Mucosa of rectum (tissue), 2 donors: ENCODE data around the gene DOCK8.

Experiments used
- H3K27ac ChIP-seq, 2 donors: one replicate each; pipeline ENCODE4 v1.7.0; 2013; ENCODE audit warnings: inconsistent platforms in 2 of 2, low read depth in 2 of 2, low read length in 2 of 2
- H3K27me3 ChIP-seq, 2 donors: one replicate each; pipeline ENCODE4 v1.7.0; 2013; ENCODE audit warnings: low read length in 2 of 2; ENCODE audit not compliant: control insufficient read depth in 2 of 2, insufficient read depth in 2 of 2
- H3K36me3 ChIP-seq, 2 donors: one replicate each; pipeline ENCODE4 v1.7.0; 2013; ENCODE audit warnings: low read length in 2 of 2; ENCODE audit not compliant: control insufficient read depth in 2 of 2, insufficient read depth in 2 of 2
- H3K4me1 ChIP-seq, 2 donors: one replicate each; pipeline ENCODE4 v1.7.0; 2013; ENCODE audit warnings: low read length in 2 of 2, mild to moderate bottlenecking in 1 of 2; ENCODE audit not compliant: control insufficient read depth in 2 of 2, insufficient read depth in 2 of 2
- H3K4me3 ChIP-seq, 2 donors: one replicate each; pipeline ENCODE4 v1.7.0; 2013; ENCODE audit warnings: low read length in 2 of 2
- H3K9ac ChIP-seq, 2 donors: one replicate each; pipeline ENCODE4 v1.7.0; 2013; ENCODE audit warnings: low read length in 2 of 2, low read depth in 1 of 2, mild to moderate bottlenecking in 1 of 2
- H3K9me3 ChIP-seq, 2 donors: one replicate each; pipeline ENCODE4 v1.7.0; 2013; ENCODE audit warnings: low read length in 2 of 2; ENCODE audit not compliant: control insufficient read depth in 2 of 2
- donor health status: healthy.
- donor health status: Normal muscosa, but diverticular disease.

DOCK8 gene

DNA sequence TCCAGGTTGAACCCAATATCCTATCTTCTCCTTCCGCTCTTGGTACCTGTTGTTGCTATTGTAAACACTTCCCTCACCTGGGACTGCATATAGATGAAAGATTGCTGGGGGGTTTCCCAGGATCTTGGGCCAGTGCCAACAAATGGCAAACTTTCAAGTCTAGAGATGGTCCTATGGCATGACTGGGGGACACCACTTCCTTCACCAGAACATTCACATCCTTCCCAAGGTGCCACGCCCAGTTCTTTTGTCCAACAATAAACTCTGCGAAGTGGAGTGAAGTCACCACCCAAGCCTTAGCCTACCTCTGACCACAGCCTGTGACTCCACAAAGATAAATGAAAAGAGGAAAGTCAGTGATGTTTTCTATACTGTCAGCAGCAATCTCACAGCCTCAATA, 34.4 kb downstream of the DOCK8 start:
- H3K9me3 ChIP-seq, result no peaks in the 10 kb centered on the region
- no peaks in the 10 kb centered on the region for H3K27me3 ChIP-seq
- no peak overlapping the region for H3K4me3 ChIP-seq
- no peaks in the 10 kb centered on the region for H3K4me1 ChIP-seq
- no peak overlapping the region for H3K9ac ChIP-seq
- no peaks in the 10 kb centered on the region for H3K36me3 ChIP-seq
- no peak overlapping the region for H3K27ac ChIP-seq

DNA sequence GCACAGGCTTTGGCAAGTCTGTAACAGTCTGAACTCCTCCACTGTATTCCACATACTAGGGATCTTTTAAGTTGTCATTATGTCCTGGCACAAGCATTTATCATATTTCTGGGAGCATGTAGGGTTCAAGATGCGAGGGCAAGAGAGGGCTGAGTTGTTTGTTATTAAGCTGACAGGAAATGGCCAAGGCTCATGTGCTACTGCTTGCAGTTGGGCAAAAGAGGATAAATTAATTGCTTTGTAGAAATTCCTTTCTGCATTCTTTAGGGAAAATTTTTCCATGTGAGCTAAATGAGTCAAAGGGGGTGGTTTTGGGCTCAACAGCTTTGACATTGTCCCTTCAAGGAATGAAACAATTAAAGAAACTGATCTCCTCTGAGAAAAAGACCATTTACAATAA, 35.4 kb downstream of the DOCK8 start:
- Histone ChIP-seq H3K9ac (no peak overlapping the region), H3K9me3 (no peaks in the 10 kb centered on the region), H3K4me3 (no peak overlapping the region), H3K36me3 (no peaks in the 10 kb centered on the region), H3K27me3 (no peaks in the 10 kb centered on the region), H3K27ac (no peak overlapping the region), H3K4me1 (no peaks in the 10 kb centered on the region)

DNA sequence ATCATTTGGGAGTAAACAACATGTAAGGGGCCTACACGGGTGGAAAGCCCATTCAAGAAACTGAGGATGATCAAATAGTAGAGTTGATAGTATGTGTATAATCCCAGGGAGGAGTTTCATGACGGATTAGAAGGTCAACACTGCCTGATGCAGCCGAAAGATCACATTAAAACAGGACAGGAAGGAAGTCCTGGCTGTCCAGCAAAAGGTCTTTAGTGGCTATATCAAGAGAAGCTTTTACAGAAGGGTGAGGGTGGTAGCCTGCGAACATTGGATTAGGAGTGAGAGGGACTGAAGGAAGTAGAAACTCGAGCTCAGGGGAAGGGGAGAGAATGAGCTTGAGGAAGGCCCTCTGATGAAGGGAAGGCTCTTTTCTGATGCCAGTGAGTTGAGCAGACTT, 36.0 kb downstream of the DOCK8 start:
- Histone ChIP-seq H3K9me3 (no peaks in the 10 kb centered on the region), H3K27me3 (no peaks in the 10 kb centered on the region), H3K36me3 (no peaks in the 10 kb centered on the region), H3K4me3 (no peak overlapping the region), H3K27ac (no peak overlapping the region), H3K4me1 (no peaks in the 10 kb centered on the region), H3K9ac (no peak overlapping the region)

DNA sequence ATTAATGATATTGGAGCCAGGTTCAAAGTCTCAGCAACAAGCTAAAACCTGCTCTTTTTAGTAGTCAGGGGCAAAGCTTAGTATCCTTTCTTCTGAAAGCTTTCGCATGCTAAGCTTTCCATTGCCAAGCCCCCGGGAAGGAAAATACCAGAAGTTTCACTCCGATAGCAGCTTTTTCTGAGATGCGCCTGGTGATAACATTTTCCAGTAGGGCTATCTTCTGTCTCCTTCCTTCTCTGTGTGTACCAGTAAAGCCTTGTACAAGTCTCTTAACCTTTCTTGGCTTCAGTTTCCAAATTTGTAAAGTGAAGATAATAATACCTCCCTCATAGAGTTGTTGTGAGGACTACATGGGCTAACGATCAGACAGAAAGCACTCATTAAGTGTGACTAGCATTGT, 36.7 kb downstream of the DOCK8 start:
- Histone ChIP-seq H3K9ac (no peak overlapping the region), H3K4me1 (no peaks in the 10 kb centered on the region), H3K9me3 (no peaks in the 10 kb centered on the region), H3K27me3 (no peaks in the 10 kb centered on the region), H3K4me3 (no peak overlapping the region), H3K27ac (no peak overlapping the region), H3K36me3 (no peaks in the 10 kb centered on the region)

DNA sequence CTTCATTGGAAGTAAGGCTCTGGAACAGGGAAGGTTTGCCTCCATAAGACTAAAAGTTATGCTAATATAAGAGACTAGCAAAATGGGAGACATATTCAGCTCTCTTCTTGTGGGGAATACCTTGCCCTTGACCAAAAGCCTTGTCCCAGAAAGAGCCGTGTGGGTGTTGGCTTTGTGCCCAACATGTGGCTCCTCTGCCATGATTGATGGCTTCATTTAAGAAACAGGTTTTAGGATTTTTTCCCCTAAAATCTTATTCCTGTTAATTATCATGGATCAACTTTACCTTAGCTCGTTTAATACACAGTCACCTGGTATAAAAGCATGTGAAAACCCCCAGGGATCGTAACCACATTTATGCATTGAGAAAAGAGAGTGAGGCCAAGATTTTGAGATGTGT, 38.9 kb downstream of the DOCK8 start:
- no peaks in the 10 kb centered on the region for H3K4me1 ChIP-seq

DNA sequence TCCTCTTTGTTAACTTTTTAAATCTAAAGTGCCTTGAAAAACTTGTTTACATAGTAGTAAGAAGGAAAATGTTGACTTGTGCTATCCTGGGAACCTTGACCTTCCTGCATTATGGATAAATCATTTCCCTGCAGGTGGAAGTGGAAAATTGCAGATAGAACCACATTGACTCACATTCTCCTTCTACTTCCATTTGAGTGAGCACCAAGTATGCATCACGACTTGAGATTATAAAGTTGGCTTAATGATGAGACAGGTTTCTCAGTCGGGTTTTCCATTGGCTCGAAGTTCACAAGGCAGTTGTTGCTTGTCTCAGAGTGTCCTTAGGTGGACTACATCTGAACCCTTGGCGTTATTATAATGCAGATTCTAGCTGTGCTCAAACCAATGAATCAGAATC, 39.9 kb downstream of the DOCK8 start:
- no peak overlapping the region for H3K9ac ChIP-seq

More for the DNA sequence above, 38.9 kb downstream of the DOCK8 start:
- Histone ChIP-seq H3K36me3 (no peaks in the 10 kb centered on the region), H3K27ac (no peak overlapping the region), H3K9ac (no peak overlapping the region), H3K9me3 (no peaks in the 10 kb centered on the region), H3K4me3 (no peak overlapping the region), H3K27me3 (no peaks in the 10 kb centered on the region)

DNA sequence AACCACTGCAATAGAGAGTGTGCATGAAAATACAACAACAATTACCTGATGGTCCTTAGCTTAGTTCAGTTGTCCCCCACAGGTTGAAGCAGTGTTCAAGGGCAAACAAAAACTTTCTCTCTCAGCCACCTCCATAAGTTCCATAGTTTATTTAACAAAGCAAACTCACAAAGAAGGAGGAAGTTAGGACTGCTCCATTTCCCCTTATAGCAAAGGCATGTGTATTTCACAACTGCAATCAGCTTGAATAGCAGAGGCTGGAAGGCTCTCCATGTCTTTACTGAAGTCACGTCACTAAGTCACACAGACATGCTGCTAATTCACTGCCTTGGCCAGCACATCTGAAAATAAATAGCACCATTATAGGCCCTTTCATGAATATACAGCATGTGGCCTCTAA, 43.3 kb downstream of the DOCK8 start:
- Histone ChIP-seq H3K27ac (no peak overlapping the region), H3K4me1 (no peaks in the 10 kb centered on the region), H3K4me3 (no peak overlapping the region), H3K9me3 (no peaks in the 10 kb centered on the region), H3K27me3 (no peaks in the 10 kb centered on the region), H3K9ac (no peak overlapping the region), H3K36me3 (no peaks in the 10 kb centered on the region)

More for the DNA sequence above, 39.9 kb downstream of the DOCK8 start:
- Histone ChIP-seq H3K36me3 (no peaks in the 10 kb centered on the region), H3K9me3 (no peaks in the 10 kb centered on the region), H3K4me1 (no peaks in the 10 kb centered on the region), H3K4me3 (no peak overlapping the region), H3K27ac (no peak overlapping the region), H3K27me3 (no peaks in the 10 kb centered on the region)

DNA sequence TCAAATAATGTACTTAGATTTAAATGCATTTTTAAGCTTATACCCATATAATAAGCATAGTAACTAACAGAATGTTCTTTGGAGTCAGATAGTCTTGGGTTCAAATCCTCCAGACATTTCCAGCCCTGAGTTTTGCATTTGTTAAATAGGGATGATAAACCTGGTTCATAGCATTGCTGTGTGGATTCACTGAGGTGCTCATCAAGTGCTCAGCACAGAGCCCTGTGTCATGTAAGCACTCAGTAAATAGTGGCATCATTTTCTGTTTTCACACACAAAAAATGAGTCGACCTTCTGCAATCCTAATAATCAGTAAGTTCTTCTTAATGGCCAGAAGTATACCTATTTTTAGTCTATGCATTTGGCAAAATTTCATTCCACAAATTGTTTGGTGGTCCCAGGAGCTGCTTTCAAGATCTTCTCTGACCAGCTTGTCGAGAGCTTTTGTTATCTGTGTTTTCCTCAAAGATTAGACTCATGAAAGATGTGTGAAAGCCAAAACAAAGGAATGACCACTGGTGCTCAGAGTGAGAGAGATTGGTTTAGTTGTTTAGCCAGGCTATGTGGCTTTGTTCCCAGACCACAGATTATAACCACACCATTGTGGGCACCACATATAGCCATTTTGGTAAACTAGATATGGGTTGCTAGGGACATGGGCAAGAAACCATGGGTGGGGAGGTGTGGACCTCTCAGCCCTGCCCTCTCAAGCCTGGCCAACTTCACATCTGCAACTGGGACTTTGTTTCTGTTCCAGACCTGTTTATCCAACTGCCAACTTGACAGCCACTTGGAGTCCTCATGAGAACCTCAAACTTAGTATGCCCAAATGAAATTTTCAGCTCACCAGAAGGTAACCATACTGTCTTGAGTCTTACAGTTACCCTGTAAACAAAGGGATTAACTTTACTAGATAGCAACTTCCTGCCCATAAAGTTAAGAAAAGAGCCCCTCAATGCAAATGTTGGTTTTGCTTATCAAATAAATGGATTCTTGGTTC, 45.0 kb downstream of the DOCK8 start:
- H3K27me3 ChIP-seq, result no peaks in the 10 kb centered on the region
- H3K36me3 ChIP-seq, result no peaks in the 10 kb centered on the region
- H3K9me3 ChIP-seq, result no peaks in the 10 kb centered on the region
- H3K4me3 ChIP-seq, result no peak overlapping the region
- H3K27ac ChIP-seq, result no peak overlapping the region
- no peak overlapping the region for H3K9ac ChIP-seq
- H3K4me1 ChIP-seq, result no peaks in the 10 kb centered on the region

DNA sequence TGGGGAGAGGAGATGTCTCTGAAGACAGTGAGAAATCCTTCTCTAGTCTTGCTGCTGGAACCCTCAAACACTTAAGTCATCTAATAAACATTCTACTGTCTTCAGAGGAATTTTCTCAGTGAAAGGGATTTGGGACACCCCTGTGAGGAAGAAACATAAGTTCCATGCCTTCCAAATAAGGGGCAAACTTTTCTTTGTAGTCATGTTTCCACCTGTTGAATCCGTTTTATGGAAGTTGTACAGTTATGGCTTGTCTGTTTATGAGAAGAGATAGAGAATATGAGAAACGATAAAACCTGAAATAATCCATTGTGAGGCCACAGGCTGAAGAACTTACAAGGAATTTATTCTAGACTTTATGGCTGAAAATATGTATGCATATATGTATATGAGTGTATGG, 49.6 kb downstream of the DOCK8 start:
- H3K27me3 ChIP-seq, result no peaks in the 10 kb centered on the region
- no peaks in the 10 kb centered on the region for H3K4me1 ChIP-seq
- no peak overlapping the region for H3K27ac ChIP-seq
- no peaks in the 10 kb centered on the region for H3K9me3 ChIP-seq
- no peak overlapping the region for H3K4me3 ChIP-seq
- H3K9ac ChIP-seq, result no peak overlapping the region
- no peaks in the 10 kb centered on the region for H3K36me3 ChIP-seq

DNA sequence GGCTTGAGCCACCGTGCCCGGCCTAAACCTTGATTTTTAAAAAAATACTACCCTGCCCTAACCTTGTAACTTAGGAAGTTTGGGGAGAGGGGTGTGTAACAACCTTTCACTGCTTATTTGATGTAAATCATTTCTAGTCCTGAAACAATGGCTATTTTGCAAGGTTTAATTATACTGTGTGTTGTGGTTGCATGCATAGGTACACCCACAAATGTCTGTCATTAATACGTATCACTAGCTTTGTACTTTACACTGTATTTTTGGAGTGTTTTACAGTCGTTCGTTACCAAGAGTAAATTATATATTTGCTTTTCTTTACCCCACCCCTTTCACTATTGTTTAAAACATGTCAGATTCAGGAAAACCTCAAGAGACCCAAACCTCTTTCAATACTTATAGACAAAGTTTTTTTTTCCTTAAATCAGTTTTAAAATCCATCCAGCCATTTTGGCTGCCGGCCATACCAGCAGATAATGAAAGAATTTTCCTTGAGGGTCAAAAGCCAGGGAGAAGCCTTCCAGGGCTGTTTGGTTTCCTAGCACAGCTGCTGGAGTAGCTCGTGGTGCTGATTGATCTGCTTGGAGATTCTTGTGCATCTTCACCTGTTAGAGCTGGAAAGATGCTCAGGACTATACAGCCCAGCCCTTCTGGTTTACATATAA, 50.7 kb downstream of the DOCK8 start:
- no peaks in the 10 kb centered on the region for H3K36me3 ChIP-seq
- H3K27me3 ChIP-seq, result no peaks in the 10 kb centered on the region
- H3K27ac ChIP-seq, result no peak overlapping the region

More for the DNA sequence above, 50.7 kb downstream of the DOCK8 start:
- H3K9me3 ChIP-seq, result no peaks in the 10 kb centered on the region
- H3K4me3 ChIP-seq, result no peak overlapping the region
- H3K9ac ChIP-seq, result no peak overlapping the region
- no peaks in the 10 kb centered on the region for H3K4me1 ChIP-seq
